ENCODE results near the gene ITGA5.

DNA sequence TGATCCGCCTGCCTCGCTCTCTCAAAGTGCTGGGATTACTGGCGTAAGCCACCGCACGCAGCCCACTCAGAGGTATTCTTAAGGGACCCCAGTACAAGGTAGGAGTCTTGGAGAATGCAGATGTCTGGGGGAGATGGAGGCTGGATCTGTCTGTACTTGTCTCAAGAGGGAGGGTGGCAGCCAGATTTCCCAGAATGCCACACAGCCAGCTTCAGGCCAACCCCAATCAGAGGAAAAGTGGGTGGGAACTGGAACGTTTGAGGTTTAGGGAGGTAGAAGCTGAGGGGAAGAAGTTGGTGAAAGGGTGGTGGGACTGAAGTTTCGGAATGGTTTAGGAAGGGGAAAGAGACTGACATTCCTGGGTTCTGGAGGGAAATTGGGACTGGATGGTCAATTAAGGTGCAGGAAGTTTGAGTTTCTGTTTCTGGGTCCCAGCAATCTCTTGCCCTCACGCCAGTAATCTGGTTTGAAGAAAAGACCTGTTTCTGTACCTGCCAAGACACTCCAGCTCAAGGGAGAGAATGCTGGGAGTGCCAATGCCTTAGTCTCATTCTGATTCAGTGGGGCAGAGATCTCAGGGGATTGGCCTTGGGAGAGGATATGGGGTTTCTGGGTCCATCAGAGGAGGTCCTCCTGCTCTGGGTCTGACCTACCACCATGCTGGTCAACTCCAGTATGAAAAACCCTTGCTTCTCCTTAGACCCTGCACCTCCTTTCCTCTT is 26.4 kb downstream of the ITGA5 start:
- TF ChIP-seq EZH2phosphoT487 (IDR thresholded peaks at IDR 0.05; ENCODE audit: insufficient read depth, low read depth): no peak
- TF ChIP-seq EZH2 (IDR thresholded peaks at IDR 0.05; ENCODE audit: insufficient read depth, poor library complexity, severe bottlenecking): no peak
